ENCODE measurements around the gene CLCN6.
A peak's percentile ranks its signal among the peaks of the same experiment; 100 is the strongest.

The CLCN6 gene, protein sequence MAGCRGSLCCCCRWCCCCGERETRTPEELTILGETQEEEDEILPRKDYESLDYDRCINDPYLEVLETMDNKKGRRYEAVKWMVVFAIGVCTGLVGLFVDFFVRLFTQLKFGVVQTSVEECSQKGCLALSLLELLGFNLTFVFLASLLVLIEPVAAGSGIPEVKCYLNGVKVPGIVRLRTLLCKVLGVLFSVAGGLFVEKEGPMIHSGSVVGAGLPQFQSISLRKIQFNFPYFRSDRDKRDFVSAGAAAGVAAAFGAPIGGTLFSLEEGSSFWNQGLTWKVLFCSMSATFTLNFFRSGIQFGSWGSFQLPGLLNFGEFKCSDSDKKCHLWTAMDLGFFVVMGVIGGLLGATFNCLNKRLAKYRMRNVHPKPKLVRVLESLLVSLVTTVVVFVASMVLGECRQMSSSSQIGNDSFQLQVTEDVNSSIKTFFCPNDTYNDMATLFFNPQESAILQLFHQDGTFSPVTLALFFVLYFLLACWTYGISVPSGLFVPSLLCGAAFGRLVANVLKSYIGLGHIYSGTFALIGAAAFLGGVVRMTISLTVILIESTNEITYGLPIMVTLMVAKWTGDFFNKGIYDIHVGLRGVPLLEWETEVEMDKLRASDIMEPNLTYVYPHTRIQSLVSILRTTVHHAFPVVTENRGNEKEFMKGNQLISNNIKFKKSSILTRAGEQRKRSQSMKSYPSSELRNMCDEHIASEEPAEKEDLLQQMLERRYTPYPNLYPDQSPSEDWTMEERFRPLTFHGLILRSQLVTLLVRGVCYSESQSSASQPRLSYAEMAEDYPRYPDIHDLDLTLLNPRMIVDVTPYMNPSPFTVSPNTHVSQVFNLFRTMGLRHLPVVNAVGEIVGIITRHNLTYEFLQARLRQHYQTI

DNA sequence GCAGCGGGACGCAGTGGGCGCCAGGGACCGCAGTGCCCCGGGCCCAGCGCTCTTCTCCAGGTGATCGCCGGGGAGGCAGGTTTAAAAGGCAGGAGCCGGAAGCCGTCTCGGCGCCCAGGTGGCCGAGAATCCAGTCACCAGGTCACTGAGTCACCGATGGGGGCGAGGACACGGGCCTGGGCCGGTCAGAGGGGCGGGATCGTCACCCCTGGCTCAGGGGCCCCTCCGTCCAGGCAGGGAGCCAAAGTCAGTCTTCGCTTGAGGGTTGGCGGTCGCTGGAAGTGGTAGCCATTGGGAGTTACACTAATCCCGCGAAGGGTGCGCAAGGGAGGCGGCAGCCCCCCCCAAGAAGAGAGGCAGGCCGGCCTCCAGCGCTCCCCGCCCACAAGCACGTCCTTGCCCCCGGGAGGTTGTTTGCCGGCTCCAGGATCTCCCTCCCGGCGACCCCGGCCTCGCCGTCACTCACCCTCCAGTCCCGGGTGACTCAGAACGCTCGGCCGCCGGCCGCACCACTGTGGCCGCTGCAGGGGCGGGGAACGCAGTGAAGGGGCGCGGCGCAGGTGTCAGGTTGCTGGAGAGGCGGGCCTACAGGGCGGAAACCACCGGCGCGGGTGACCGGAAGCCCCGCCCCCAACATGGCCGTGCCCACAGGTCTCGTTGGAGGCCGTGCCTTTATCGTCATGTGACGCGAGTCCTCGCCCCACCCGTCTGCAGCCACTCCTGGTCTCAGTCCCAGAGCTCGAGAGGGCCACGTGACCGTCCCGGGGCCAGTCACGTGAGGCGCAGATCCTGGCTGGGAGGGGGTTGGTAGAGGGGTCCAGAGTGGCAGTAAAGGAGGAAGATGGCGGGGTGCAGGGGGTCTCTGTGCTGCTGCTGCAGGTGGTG is at the start of gene CLCN6, which contains the start of gene MTHFR:
Gene CLCN6 (plus strand): TSS at position 770 of the 885 bp plus-strand sequence. CDS start 72 bp downstream, at position 842.
Gene MTHFR (minus strand): TSS at position 543 of the 885 bp plus-strand sequence. CDS start 2,848 bp downstream, outside the sequence.
- peak; percentile 99 for DNase-seq (ENCODE audit: low read depth)
- peak within 1 kb of the TSS; percentile 98 for H3K4me3 ChIP-seq (ENCODE audit: low read depth, low read length)
- no peak for TF ChIP-seq MYC (IDR thresholded peaks at IDR 0.05; ENCODE audit: low read depth, low read length)
- TF ChIP-seq POLR2A (IDR thresholded peaks at IDR 0.05; ENCODE audit: extremely low read depth, insufficient read length), result peak; percentile 35
- TF ChIP-seq, protein P1, sequence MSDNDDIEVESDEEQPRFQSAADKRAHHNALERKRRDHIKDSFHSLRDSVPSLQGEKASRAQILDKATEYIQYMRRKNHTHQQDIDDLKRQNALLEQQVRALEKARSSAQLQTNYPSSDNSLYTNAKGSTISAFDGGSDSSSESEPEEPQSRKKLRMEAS (IDR thresholded peaks at IDR 0.05; ENCODE audit: low read depth, low read length), result peak; percentile 100

DNA sequence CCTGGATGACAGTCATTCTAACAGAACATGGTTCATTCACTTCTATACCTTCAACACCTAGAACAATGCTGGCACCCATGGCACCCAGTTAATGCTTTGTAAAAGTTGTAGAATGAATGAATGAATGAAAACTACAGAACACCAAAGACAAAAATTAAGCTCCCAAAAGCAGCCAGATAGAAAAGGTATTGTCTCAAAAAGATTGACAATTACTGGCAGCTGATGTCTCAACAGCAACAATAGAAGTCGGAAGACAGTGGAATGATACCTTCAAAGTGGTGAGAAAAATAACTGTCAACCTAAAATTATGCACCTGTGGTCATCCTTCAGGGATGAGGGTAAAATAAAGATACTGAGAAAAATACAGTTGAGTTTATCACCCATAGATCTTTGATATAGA is 48.9 kb upstream of the CLCN6 start:
- no peak overlapping the region for H3K4me3 ChIP-seq (ENCODE audit: low read depth, low read length)
- TF ChIP-seq MYC (IDR thresholded peaks at IDR 0.05; ENCODE audit: low read depth, low read length) (no peak), POLR2A (IDR thresholded peaks at IDR 0.05; ENCODE audit: extremely low read depth, insufficient read length) (no peak)
- TF ChIP-seq, protein P1 (IDR thresholded peaks at IDR 0.05; ENCODE audit: low read depth, low read length), result no peak
- TF ChIP-seq, protein P2, sequence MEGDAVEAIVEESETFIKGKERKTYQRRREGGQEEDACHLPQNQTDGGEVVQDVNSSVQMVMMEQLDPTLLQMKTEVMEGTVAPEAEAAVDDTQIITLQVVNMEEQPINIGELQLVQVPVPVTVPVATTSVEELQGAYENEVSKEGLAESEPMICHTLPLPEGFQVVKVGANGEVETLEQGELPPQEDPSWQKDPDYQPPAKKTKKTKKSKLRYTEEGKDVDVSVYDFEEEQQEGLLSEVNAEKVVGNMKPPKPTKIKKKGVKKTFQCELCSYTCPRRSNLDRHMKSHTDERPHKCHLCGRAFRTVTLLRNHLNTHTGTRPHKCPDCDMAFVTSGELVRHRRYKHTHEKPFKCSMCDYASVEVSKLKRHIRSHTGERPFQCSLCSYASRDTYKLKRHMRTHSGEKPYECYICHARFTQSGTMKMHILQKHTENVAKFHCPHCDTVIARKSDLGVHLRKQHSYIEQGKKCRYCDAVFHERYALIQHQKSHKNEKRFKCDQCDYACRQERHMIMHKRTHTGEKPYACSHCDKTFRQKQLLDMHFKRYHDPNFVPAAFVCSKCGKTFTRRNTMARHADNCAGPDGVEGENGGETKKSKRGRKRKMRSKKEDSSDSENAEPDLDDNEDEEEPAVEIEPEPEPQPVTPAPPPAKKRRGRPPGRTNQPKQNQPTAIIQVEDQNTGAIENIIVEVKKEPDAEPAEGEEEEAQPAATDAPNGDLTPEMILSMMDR (IDR thresholded peaks at IDR 0.05; ENCODE audit: low read depth, low read length), result no peak
- DNase-seq (ENCODE audit: low read depth), result no peak

DNA sequence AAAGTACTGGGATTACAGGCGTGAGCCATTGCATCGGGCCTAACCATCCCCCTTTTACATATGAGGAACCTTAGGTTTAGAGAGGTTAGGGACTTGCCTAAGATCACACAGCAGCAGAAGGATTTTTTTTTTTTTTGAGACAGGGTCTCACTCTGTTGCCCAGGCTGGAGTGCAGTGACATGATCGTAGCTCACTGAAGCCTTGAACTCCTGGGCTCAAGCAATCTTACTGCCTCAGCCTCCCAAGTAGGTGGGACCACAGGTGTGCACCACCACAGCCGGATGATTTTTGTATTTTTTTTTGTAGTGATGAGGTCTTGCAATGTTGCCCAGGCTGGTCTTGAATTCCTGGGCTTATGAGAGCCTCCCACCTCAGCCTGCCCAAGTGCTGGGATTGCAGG is 46.2 kb upstream of the CLCN6 start:
- TF ChIP-seq, protein P2 (IDR thresholded peaks at IDR 0.05; ENCODE audit: low read depth, low read length), result no peak
- TF ChIP-seq, protein P1 (IDR thresholded peaks at IDR 0.05; ENCODE audit: low read depth, low read length), result no peak
- TF ChIP-seq MYC (IDR thresholded peaks at IDR 0.05; ENCODE audit: low read depth, low read length) (no peak), POLR2A (IDR thresholded peaks at IDR 0.05; ENCODE audit: extremely low read depth, insufficient read length) (no peak)
- DNase-seq (ENCODE audit: low read depth), result no peak
- no peak overlapping the region for H3K4me3 ChIP-seq (ENCODE audit: low read depth, low read length)

DNA sequence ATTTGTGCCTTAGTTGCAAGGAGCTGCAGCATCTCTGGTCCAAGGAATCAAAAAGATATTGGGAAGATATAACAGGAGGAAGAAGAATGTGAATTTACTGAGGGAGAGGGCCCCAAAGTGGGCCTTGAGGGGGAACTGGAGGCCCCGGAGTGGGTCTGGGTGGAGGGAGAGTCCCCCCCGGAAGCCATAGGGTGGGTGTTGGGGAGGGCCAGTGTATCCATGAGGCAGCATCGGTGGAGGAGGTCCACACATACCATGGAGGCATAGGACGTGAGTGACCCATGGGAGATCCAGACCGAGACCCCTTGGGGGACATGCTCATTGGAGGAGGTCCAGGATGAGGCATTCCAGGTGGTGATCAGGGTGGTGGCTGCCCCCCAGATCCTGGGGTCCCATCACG is 44.7 kb upstream of the CLCN6 start:
- no peak for DNase-seq (ENCODE audit: low read depth)
- TF ChIP-seq POLR2A (IDR thresholded peaks at IDR 0.05; ENCODE audit: extremely low read depth, insufficient read length), result no peak
- TF ChIP-seq, protein P2 (IDR thresholded peaks at IDR 0.05; ENCODE audit: low read depth, low read length), result no peak
- TF ChIP-seq, protein P1 (IDR thresholded peaks at IDR 0.05; ENCODE audit: low read depth, low read length), result no peak
- TF ChIP-seq MYC (IDR thresholded peaks at IDR 0.05; ENCODE audit: low read depth, low read length), result no peak
- no peak overlapping the region for H3K4me3 ChIP-seq (ENCODE audit: low read depth, low read length)

DNA sequence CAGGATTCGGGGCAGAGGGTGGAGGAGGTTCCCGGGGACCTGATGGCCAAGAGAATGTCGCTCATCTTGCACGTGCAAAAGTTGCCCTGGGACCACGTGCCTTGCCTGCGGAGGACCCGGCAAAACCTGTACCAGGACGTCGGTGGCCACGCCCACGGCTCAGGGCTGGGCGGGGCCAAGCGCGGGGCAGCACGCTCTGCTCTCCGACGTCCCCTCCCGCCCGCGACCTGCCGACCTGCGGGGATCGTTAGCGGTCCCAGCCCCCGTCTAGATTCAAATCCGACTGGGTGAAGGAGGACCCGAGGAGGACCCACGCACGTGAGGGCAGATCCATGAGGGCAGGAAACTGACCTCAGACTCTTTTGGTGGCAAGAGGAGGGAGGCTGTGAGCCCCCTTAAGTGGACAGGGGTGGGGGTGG is 44.0 kb upstream of the CLCN6 start, which contains the start of gene C1orf167:
Gene C1orf167 (plus strand): TSS at position 206 of the 419 bp plus-strand sequence. CDS start 2,208 bp downstream, outside the sequence.
- no peak for DNase-seq (ENCODE audit: low read depth)
- TF ChIP-seq MYC (IDR thresholded peaks at IDR 0.05; ENCODE audit: low read depth, low read length) (no peak), POLR2A (IDR thresholded peaks at IDR 0.05; ENCODE audit: extremely low read depth, insufficient read length) (no peak)
- TF ChIP-seq, protein P1 (IDR thresholded peaks at IDR 0.05; ENCODE audit: low read depth, low read length), result no peak
- TF ChIP-seq, protein P2 (IDR thresholded peaks at IDR 0.05; ENCODE audit: low read depth, low read length), result no peak
- H3K4me3 ChIP-seq (ENCODE audit: low read depth, low read length), result no peak within 1 kb of the TSS

All from NB4 (cell line).